Heart left ventricle (tissue), 16 donors: ENCODE data around the gene TXLNA. TPM values are rescaled to one million over a fixed set of nuclear protein-coding genes. Genes with fewer than 3 reads are reported as not detected.

Source experiments
- ATAC-seq, 4 donors: fragments of 200-7000 bp; cut with Tn5 transposase; one replicate each; pipeline ENCODE4 v1.9.1; 2020 to 2022; ENCODE audit warnings: moderate library complexity in 4 of 4, mild to moderate bottlenecking in 3 of 4, moderate number of reproducible peaks in 1 of 4
- DNase-seq, 5 donors: peaks; one replicate each; pipeline ENCODE4 v3.0.0-alpha.2; 2020
- H3K27ac ChIP-seq, 12 donors: fragments of 200-600 bp; sonication (generic) in 4 of 12; one replicate each; pipeline versions ENCODE4 v1.5.0 to v1.8.0; 2016 to 2022; ENCODE audit warnings: mild to moderate bottlenecking in 2 of 12
- H3K27me3 ChIP-seq, 9 donors: fragments of 200-600 bp; sonication (generic) in 2 of 9; one replicate each; pipeline versions ENCODE4 v1.5.1 to v1.8.0; 2016 to 2022; ENCODE audit warnings: mild to moderate bottlenecking in 3 of 9
- H3K36me3 ChIP-seq, 9 donors: fragments of 200-600 bp; sonication (generic) in 2 of 9; one replicate each; pipeline versions ENCODE4 v1.5.0 to v1.8.0; 2018 to 2022; ENCODE audit warnings: mild to moderate bottlenecking in 2 of 9
- H3K4me1 ChIP-seq, 12 donors: fragments of 200-600 bp; sonication (generic) in 4 of 12; one replicate each; pipeline versions ENCODE4 v1.5.0 to v1.8.0; 2016 to 2022; ENCODE audit warnings: mild to moderate bottlenecking in 3 of 12
- H3K4me3 ChIP-seq, 12 donors: fragments of 200-600 bp; sonication (generic) in 4 of 12; one replicate each; pipeline versions ENCODE4 v1.5.0 to v1.8.0; 2017 to 2022; ENCODE audit warnings: mild to moderate bottlenecking in 9 of 12, moderate library complexity in 4 of 12
- H3K9me3 ChIP-seq, 12 donors: fragments of 200-600 bp; sonication (generic) in 4 of 12; one replicate each; pipeline versions ENCODE4 v1.5.0 to v1.8.0; 2016 to 2022; ENCODE audit warnings: mild to moderate bottlenecking in 1 of 12
- POLR2A ChIP-seq, 2 donors: fragments of 450-650 bp; IDR thresholded peaks; one replicate each; pipeline ENCODE4 v1.6.1; 2017; ENCODE audit warnings: antibody characterized with exemption in 2 of 2, mild to moderate bottlenecking in 2 of 2, moderate library complexity in 2 of 2
- WGBS, 4 donors: extraction: QIAGEN DNeasy Blood & Tissue Kit in 2 of 4; methylation state at CpG; one replicate each; pipeline versions ENCODE4 v1.1.5 to v1.1.7; 2013 to 2018; 5-methylcytosine and 5-hydroxymethylcytosine counted together
- intact Hi-C, 10 donors: fragments of 100-400 bp; cut with DNase I; formaldehyde crosslinking; loops; one replicate each; pipeline versions ENCODE4 v1.11.1 to v1.14.2; 2022
- polyA plus RNA-seq, 2 donors: library from polyadenylated mRNA; stranded (reverse); fragments of 200-250 nt; gene quantifications; one replicate each; pipeline ENCODE4 v1.2.3, GENCODE V29; 2013
- total RNA-seq, 9 donors: library from RNA; depleted of rRNA in 2 of 9; stranded (reverse); fragments of >200 nt in 2 of 9; fragmentation: NEBNext Ultra II Directional in 3 of 9; extraction: Animal tissue kit (Norgen Biotek cat#: 25700) in 3 of 9; gene quantifications; one replicate each; pipeline versions ENCODE4 v1.1.0 to v1.2.4, GENCODE V29; 2016 to 2023
- TF ChIP-seq, protein P1 (sequence below), 12 donors: fragments of 200-600 bp; sonication (generic) in 4 of 12; IDR thresholded peaks; one replicate each; pipeline versions ENCODE4 v1.5.0 to v1.8.0; 2018 to 2022; ENCODE audit warnings: antibody characterized with exemption in 12 of 12, mild to moderate bottlenecking in 5 of 12
- donor health status: ischemic (EF 13 %, LVEDD 7.1; RV severe dilation, severe dysfunction).
- donor health status: healthy with polysubstance abuse.
- donor health status: DM: no; HTN: yes; CAD: no.
- donor health status: DM: no; HTN: no; CAD: no.
- donor health status: ischemic (EF 25% LVEDD 6.9; RV normal size, moderate dysfunction).
- donor health status: ischemic (EF 25% LVEDD 5.7; RV mildly dilated, moderate dysfunction).
- donor health status: healthy.
- donor health status: DM: yes; HTN: yes; CAD: no.
- donor health status: ischemic (EF 35%, LVEDD 5.7; RV mildly dilated, moderate dysfunction).
- donor health status: nonischemic (EF 11% LVEDD 7.7; RV severe dilation, severe dysfunction).
- donor health status: DM: yes; HTN: yes; CAD: no.
- donor health status: PGD.
- donor health status: ischemic (EF 29% LVEDD 5.4; RV normal size, mild dysfunction).
- donor health status: nonischemic (EF 23%, LVEDD 6.1; RV moderate dilation, normal function).

The TXLNA gene
- total and polyA plus RNA-seq, 11 donors = 8.7 to 35.9 (median 18.6) TPM

- no peak overlapping the region for H3K4me3 ChIP-seq
- intact Hi-C loops = no loop called here
- no peaks in the 10 kb centered on the region for H3K9me3 ChIP-seq
- H3K4me1 ChIP-seq = peaks cover 4 to 60% (median 39%) of the 10 kb centered on the region in 12 donors
- no peaks in the 10 kb centered on the region for H3K27me3 ChIP-seq
- ATAC-seq (no peak), DNase-seq (no peak)
- no peak overlapping the region for H3K27ac ChIP-seq
- TF ChIP-seq POLR2A (IDR thresholded peaks at IDR 0.05) = no peak
- TF ChIP-seq, protein P1, sequence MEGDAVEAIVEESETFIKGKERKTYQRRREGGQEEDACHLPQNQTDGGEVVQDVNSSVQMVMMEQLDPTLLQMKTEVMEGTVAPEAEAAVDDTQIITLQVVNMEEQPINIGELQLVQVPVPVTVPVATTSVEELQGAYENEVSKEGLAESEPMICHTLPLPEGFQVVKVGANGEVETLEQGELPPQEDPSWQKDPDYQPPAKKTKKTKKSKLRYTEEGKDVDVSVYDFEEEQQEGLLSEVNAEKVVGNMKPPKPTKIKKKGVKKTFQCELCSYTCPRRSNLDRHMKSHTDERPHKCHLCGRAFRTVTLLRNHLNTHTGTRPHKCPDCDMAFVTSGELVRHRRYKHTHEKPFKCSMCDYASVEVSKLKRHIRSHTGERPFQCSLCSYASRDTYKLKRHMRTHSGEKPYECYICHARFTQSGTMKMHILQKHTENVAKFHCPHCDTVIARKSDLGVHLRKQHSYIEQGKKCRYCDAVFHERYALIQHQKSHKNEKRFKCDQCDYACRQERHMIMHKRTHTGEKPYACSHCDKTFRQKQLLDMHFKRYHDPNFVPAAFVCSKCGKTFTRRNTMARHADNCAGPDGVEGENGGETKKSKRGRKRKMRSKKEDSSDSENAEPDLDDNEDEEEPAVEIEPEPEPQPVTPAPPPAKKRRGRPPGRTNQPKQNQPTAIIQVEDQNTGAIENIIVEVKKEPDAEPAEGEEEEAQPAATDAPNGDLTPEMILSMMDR (IDR thresholded peaks at IDR 0.05) = no peak
- peaks cover 0 to 87% (median 85%) of the 10 kb centered on the region in 9 donors for H3K36me3 ChIP-seq
Measured at GRCh38 chr1:32184650-32185049, 5.2 kb downstream of the TXLNA start.

DNA sequence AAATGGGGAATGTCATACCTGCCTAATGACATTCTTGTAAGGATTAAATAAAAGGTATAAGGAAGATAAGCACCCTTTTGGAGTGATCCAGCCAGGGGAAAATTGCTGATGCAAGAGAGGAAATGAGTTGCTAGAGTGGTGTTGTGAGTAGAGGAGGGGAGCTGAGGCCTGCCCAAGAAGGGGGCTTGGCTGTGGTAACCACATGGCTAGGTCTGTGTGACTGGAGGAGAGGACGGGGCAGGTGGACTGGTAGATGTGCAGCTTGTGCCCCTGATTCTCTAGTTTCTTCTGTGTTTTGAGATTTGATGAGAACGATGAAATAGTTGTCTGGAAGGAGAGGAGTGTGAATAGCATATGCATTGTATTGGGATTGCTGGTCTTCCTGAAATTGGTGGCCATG is 6.6 kb downstream of the TXLNA start:
- Histone ChIP-seq H3K27ac (no peak overlapping the region), H3K36me3 (peaks cover 0 to 99% (median 95%) of the 10 kb centered on the region in 9 donors), H3K4me1 (peaks cover 4 to 51% (median 31%) of the 10 kb centered on the region in 12 donors), H3K9me3 (no peaks in the 10 kb centered on the region), H3K4me3 (no peak overlapping the region), H3K27me3 (no peaks in the 10 kb centered on the region)
- DNase-seq (no peak), ATAC-seq (no peak)
- TF ChIP-seq, protein P1 (IDR thresholded peaks at IDR 0.05) = no peak
- no peak for TF ChIP-seq POLR2A (IDR thresholded peaks at IDR 0.05)
- 84 to 97% (median 93%) methylated on average over 2 of the region's 2 CpGs for WGBS, 4 donors
- intact Hi-C loops = no loop called here

DNA sequence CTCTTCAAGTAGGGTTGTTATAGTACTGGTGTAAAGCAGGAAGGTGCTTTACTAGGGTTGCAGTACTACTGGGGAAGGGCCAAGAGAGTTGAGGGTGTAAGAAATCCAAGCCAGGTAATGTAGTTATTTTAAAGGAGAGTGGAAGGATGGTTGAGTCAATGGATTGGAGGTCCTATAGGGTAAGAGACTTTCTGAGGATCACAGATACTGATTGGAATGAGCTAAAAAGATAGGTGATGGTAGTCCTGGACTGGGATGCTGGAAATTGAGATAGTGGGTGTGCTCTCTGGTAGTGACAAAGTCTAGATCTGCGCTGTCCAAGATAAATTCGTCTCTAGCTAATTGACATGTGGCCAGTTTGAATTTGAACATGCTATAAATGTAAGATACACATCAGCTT is 7.0 kb downstream of the TXLNA start:
- WGBS, 4 donors = 83 to 92% (median 87%) methylated on average over 2 of the region's 2 CpGs
- intact Hi-C loops = no loop called here
- H3K36me3 ChIP-seq = peaks cover 0 to 99% (median 95%) of the 10 kb centered on the region in 9 donors
- no peak for ATAC-seq
- TF ChIP-seq POLR2A (IDR thresholded peaks at IDR 0.05) = no peak
- TF ChIP-seq, protein P1 (IDR thresholded peaks at IDR 0.05) = no peak
- H3K27me3 ChIP-seq = no peaks in the 10 kb centered on the region
- no peak overlapping the region for H3K27ac ChIP-seq
- H3K4me3 ChIP-seq = no peak overlapping the region
- peaks cover 2 to 47% (median 26%) of the 10 kb centered on the region in 12 donors for H3K4me1 ChIP-seq
- no peak for DNase-seq
- H3K9me3 ChIP-seq = no peaks in the 10 kb centered on the region

GRCh38 chr1:32187850-32188249 is 8.4 kb downstream of the TXLNA start:
- no peaks in the 10 kb centered on the region for H3K27me3 ChIP-seq
- peaks cover 0 to 99% (median 95%) of the 10 kb centered on the region in 9 donors for H3K36me3 ChIP-seq
- intact Hi-C loops = no loop called here
- 95 to 100% (median 97%) methylated on average over 9 of the region's 9 CpGs for WGBS, 4 donors
- DNase-seq (no peak), ATAC-seq (peak in 1 of 4 donors; percentile 20)
- no peak overlapping the region for H3K27ac ChIP-seq
- H3K4me3 ChIP-seq = no peak overlapping the region
- H3K9me3 ChIP-seq = no peaks in the 10 kb centered on the region
- peaks cover 0 to 33% (median 13%) of the 10 kb centered on the region in 12 donors for H3K4me1 ChIP-seq
- TF ChIP-seq, protein P1 (IDR thresholded peaks at IDR 0.05) = no peak
- TF ChIP-seq POLR2A (IDR thresholded peaks at IDR 0.05) = no peak
